ENCODE measurements around the gene RSKR. TPM values are rescaled to one million over a fixed set of nuclear protein-coding genes. Genes with fewer than 3 reads are reported as not detected.

RSKR gene
- total RNA-seq, 1 experiment from 2014 or later = 15.7 TPM

DNA sequence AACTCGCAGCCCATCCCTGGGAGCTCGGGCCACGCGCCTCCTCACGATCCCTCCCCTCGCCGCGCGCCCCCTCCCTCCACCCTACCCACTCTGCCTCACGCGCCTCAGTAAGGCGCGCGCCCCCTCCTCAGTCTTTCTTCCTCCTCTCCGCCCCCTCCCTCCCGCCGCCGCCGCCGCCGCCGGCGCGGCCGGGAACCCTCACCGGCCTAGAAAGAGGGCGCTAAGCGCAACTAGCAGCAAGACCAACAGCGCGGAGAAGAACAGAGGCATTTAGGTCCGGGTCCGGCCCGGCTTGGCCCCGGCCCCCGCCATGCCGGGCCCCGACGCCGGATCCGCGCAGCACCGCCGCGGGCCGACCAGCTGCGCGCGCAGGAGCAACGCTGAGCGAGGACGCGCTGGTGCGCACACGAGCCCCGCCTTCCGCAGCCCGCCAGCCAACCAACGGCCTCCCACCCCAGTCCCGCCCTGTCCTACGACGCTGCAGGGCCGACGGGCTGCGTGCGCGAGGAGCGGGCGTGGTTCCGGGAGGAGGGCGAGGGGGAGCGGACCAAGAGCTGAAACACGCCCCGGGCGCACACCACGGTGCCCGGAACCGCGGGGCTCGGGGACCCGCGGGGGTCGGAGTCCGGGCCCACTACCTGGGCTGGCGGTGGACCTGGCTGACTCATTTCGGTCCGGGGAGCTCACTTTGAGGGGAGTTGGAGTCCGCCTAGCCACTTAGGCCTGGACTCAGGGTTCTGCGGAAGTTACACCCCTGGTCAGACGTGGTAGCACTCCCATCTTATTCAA lies 31.0 kb upstream of the RSKR start, which contains the start of gene BLTP2:
TSS of gene BLTP2 (minus strand) at position 372 of the 789 bp plus-strand sequence. CDS start at position 270, 102 bp downstream.
- Mint-ChIP-seq H3K27me3 (ENCODE audit: insufficient read depth, unreplicated experiment) (no peaks in the 10 kb centered on the region), H3K36me3 (ENCODE audit: insufficient read depth, unreplicated experiment) (peaks cover 74% of the 10 kb centered on the region), H3K4me3 (ENCODE audit: unreplicated experiment) (peak within 1 kb of the TSS; percentile 94), H3K4me1 (ENCODE audit: low read depth, unreplicated experiment) (peaks cover 26% of the 10 kb centered on the region), H3K27ac (ENCODE audit: unreplicated experiment) (peak within 1 kb of the TSS; percentile 85), H3K9me3 (ENCODE audit: unreplicated experiment) (no peaks in the 10 kb centered on the region)
- Histone ChIP-seq H3K4me1 (peaks cover 23% of the 10 kb centered on the region), H3K36me3 (ENCODE audit: control insufficient read depth, insufficient read depth, low read length) (peaks cover 5% of the 10 kb centered on the region; the same call in 1 of the 2 replicates), H3K9me3 (no peaks in the 10 kb centered on the region), H3K4me3 (ENCODE audit: low read depth, low read length) (peak within 1 kb of the TSS; percentile 69), H3K27me3 (replicated peaks; ENCODE audit: control insufficient read depth, insufficient read depth, low read length) (no peaks in the 10 kb centered on the region)
- POLR2A ChIA-PET = interaction anchor here (0.5 to 2.2 kb wide), 12 partner anchors 13 to 307 kb away, joined by 3 to 13 read pairs (median 5); partner anchors contain the start of genes PHF12, PIGS, RPL23A and SDF2
- BruUV-seq (replicated peaks) = no TSS peak
- intact Hi-C loops (cut with micrococcal nuclease; ENCODE audit: unreplicated experiment) = loop anchor here (1.0 to 10.0 kb wide), 5 partner anchors 17 to 82 kb away; partner anchors contain the start of genes RPL23A, SPAG5, SUPT6H and TLCD1
- peak; percentile 96 for DNase-seq
- CTCF ChIA-PET = interaction anchor here (0.6 to 2.6 kb wide), 9 partner anchors 17 to 119 kb away, joined by 3 to 26 read pairs (median 4); partner anchors contain the start of genes PIGS, RPL23A, SDF2 and SUPT6H
- TF ChIP-seq, protein P1, sequence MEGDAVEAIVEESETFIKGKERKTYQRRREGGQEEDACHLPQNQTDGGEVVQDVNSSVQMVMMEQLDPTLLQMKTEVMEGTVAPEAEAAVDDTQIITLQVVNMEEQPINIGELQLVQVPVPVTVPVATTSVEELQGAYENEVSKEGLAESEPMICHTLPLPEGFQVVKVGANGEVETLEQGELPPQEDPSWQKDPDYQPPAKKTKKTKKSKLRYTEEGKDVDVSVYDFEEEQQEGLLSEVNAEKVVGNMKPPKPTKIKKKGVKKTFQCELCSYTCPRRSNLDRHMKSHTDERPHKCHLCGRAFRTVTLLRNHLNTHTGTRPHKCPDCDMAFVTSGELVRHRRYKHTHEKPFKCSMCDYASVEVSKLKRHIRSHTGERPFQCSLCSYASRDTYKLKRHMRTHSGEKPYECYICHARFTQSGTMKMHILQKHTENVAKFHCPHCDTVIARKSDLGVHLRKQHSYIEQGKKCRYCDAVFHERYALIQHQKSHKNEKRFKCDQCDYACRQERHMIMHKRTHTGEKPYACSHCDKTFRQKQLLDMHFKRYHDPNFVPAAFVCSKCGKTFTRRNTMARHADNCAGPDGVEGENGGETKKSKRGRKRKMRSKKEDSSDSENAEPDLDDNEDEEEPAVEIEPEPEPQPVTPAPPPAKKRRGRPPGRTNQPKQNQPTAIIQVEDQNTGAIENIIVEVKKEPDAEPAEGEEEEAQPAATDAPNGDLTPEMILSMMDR (IDR thresholded peaks at IDR 0.05; ENCODE audit: insufficient read depth in 1 of 2, low read depth in 1 of 2, low read length in 1 of 2, severe bottlenecking in 1 of 2, unreplicated experiment in 1 of 2) = no peak

DNA sequence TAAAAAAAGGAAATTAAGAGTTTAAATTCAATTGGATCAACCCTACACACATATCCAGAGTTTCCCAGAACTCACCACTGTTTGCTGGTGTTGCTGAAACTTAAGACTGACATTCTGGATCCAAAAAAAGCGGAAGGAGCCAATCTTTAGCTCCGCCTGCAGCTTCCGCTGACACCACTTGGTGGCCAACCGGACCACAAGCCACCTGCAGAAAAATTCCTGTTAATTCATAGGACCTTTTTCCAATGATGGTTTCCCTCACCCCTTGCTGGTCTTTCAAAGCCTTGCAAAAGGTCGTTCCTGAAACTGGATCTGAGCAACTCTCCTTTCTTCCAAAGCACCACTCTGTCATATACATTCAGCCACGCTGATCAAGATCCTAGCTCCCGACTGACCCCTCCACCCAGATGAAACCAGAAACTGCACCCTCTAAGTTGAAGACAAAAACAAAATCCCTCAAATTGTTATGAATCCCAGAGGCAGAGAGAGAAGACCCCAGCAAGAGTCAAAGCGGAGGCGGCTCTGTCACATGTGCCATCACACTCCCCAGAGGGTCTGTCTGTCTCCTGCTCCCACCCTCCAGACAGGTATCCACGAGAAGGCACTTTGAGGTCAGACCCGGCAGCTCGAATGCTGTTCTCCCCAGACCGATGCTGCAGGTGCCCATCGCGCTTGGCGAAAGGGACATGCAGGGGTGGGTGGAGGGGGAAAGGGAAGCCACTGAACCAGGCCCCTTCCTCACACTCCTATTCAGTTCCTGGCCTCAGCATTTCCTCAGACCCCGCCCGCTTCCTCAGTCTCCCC lies 30.2 kb upstream of the RSKR start:
- Mint-ChIP-seq H3K27me3 (ENCODE audit: insufficient read depth, unreplicated experiment) (no peaks in the 10 kb centered on the region), H3K4me3 (ENCODE audit: unreplicated experiment) (peak overlapping the region; percentile 94), H3K36me3 (ENCODE audit: insufficient read depth, unreplicated experiment) (peaks cover 78% of the 10 kb centered on the region), H3K9me3 (ENCODE audit: unreplicated experiment) (no peaks in the 10 kb centered on the region), H3K4me1 (ENCODE audit: low read depth, unreplicated experiment) (peaks cover 26% of the 10 kb centered on the region), H3K27ac (ENCODE audit: unreplicated experiment) (peak overlapping the region; percentile 85)
- POLR2A ChIA-PET = interaction anchor here (0.6 to 2.2 kb wide), 11 partner anchors 12 to 101 kb away, joined by 4 to 13 read pairs (median 7); partner anchors contain the start of genes PIGS, RPL23A, SDF2 and SUPT6H
- Histone ChIP-seq H3K4me3 (ENCODE audit: low read depth, low read length) (peak overlapping the region; percentile 69), H3K36me3 (ENCODE audit: control insufficient read depth, insufficient read depth, low read length) (peaks cover 5% of the 10 kb centered on the region; the same call in 1 of the 2 replicates), H3K27me3 (replicated peaks; ENCODE audit: control insufficient read depth, insufficient read depth, low read length) (no peaks in the 10 kb centered on the region), H3K4me1 (peaks cover 23% of the 10 kb centered on the region), H3K9me3 (no peaks in the 10 kb centered on the region)
- DNase-seq = peak; percentile 68 to 70
- no TSS peak for BruUV-seq (replicated peaks)
- TF ChIP-seq, protein P1 (IDR thresholded peaks at IDR 0.05; ENCODE audit: insufficient read depth in 1 of 2, low read depth in 1 of 2, low read length in 1 of 2, severe bottlenecking in 1 of 2, unreplicated experiment in 1 of 2) = peak; percentile 70 to 75
- intact Hi-C loops (cut with micrococcal nuclease; ENCODE audit: unreplicated experiment) = loop anchor here (2.0 to 10.0 kb wide), 3 partner anchors 49 to 83 kb away; partner anchors contain the start of genes RPL23A, SPAG5 and TLCD1
- CTCF ChIA-PET = interaction anchor here (0.6 to 2.6 kb wide), 14 partner anchors 18 to 251 kb away, joined by 3 to 26 read pairs (median 4); partner anchors contain the start of genes PIGS, RPL23A, SDF2 and SUPT6H

DNA sequence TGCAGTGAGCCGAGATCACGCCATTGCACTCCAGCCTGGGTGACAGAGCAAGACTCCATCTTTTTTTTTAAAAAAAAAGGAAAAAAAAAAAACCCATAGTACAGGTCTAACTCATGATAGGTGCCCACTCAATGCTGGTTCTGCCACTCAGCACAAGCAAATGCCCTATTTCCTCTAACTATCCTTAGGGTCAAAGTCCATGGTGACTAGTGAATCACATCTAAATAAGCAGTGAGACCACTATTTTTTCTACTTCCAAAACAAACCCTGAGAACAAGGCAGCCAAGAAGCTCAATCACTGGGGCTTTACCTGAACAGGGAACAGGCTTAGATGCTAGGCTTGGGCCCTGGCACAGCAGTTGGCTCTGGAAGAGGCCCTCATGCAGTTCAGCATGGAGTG lies 27.6 kb upstream of the RSKR start:
- TF ChIP-seq, protein P1 (IDR thresholded peaks at IDR 0.05; ENCODE audit: insufficient read depth in 1 of 2, low read depth in 1 of 2, low read length in 1 of 2, severe bottlenecking in 1 of 2, unreplicated experiment in 1 of 2) = no peak
- intact Hi-C loops (cut with micrococcal nuclease; ENCODE audit: unreplicated experiment) = loop anchor here (10.0 kb wide), 1 partner anchor 47 kb away; the partner anchor contains the start of gene SPAG5

More for the DNA sequence above, 27.6 kb upstream of the RSKR start:
- POLR2A ChIA-PET = no interaction called here
- Histone ChIP-seq H3K4me1 (peaks cover 17% of the 10 kb centered on the region), H3K27me3 (replicated peaks; ENCODE audit: control insufficient read depth, insufficient read depth, low read length) (no peaks in the 10 kb centered on the region), H3K4me3 (ENCODE audit: low read depth, low read length) (no peak overlapping the region), H3K9me3 (no peaks in the 10 kb centered on the region), H3K36me3 (ENCODE audit: control insufficient read depth, insufficient read depth, low read length) (peaks cover 10% of the 10 kb centered on the region)
- Mint-ChIP-seq H3K4me3 (ENCODE audit: unreplicated experiment) (no peak overlapping the region), H3K27ac (ENCODE audit: unreplicated experiment) (no peak overlapping the region), H3K9me3 (ENCODE audit: unreplicated experiment) (no peaks in the 10 kb centered on the region), H3K4me1 (ENCODE audit: low read depth, unreplicated experiment) (peaks cover 24% of the 10 kb centered on the region), H3K27me3 (ENCODE audit: insufficient read depth, unreplicated experiment) (no peaks in the 10 kb centered on the region), H3K36me3 (ENCODE audit: insufficient read depth, unreplicated experiment) (peaks cover 82% of the 10 kb centered on the region)
- BruUV-seq (replicated peaks) = no TSS peak
- CTCF ChIA-PET = no interaction called here
- DNase-seq = no peak

Measured in Caco-2 (cell line).